GM19238 (cell line): ENCODE measurements around the gene CREBL2.
"Not testable (repeated sequence)": the region's sequence is repeated elsewhere in the genome, so short reads cannot be mapped to it uniquely, and the experiment has no call there.

Source experiments
- DNase-seq: peaks from one replicate; pipeline ENCODE4 v3.0.0; 2011; ENCODE audit warnings: low spot score; ENCODE audit not compliant: insufficient read length

CREBL2 gene

GRCh38 chr12:12596598-12596997 is 15.1 kb upstream of the CREBL2 start:
- DNase-seq = not testable (repeated sequence)

- DNase-seq = no peak
Observed at GRCh38 chr12:12598864-12599263, 12.8 kb upstream of the CREBL2 start.

GRCh38 chr12:12599750-12600643 is 11.7 kb upstream of the CREBL2 start:
- no peak for DNase-seq

GRCh38 chr12:12600659-12601058 is 11.0 kb upstream of the CREBL2 start:
- no peak for DNase-seq

- no peak for DNase-seq
Observed at GRCh38 chr12:12604740-12605139, 6.9 kb upstream of the CREBL2 start.

GRCh38 chr12:12606781-12607589 is 4.7 kb upstream of the CREBL2 start:
- DNase-seq = no peak

- DNase-seq = no peak
Observed at GRCh38 chr12:12608557-12608957, 3.1 kb upstream of the CREBL2 start.

- no peak for DNase-seq
Observed at GRCh38 chr12:12609692-12610091, 2.0 kb upstream of the CREBL2 start.

GRCh38 chr12:12610711-12611110 is 965 bp upstream of the CREBL2 start:
- no peak for DNase-seq

- DNase-seq = no peak
Observed at GRCh38 chr12:12612358-12612757, 682 bp downstream of the CREBL2 start.

- no peak for DNase-seq
Observed at GRCh38 chr12:12613344-12613743, 1.7 kb downstream of the CREBL2 start.

- no peak for DNase-seq
Observed at GRCh38 chr12:12614342-12614741, 2.7 kb downstream of the CREBL2 start.

GRCh38 chr12:12616512-12617310 is 5.0 kb downstream of the CREBL2 start:
- DNase-seq = no peak

GRCh38 chr12:12618064-12618463 is 6.4 kb downstream of the CREBL2 start:
- not testable (repeated sequence) for DNase-seq

- no peak for DNase-seq
Observed at GRCh38 chr12:12620730-12621315, 9.1 kb downstream of the CREBL2 start.

GRCh38 chr12:12622418-12622817 is 10.7 kb downstream of the CREBL2 start:
- no peak for DNase-seq

GRCh38 chr12:12624498-12624992 is 12.9 kb downstream of the CREBL2 start:
- DNase-seq = no peak

- no peak for DNase-seq
Observed at GRCh38 chr12:12626471-12626870, 14.8 kb downstream of the CREBL2 start.

GRCh38 chr12:12627308-12627827 is 15.7 kb downstream of the CREBL2 start:
- no peak for DNase-seq

- no peak for DNase-seq
Observed at GRCh38 chr12:12628013-12628412, 16.3 kb downstream of the CREBL2 start.

GRCh38 chr12:12630850-12631249 is 19.2 kb downstream of the CREBL2 start:
- DNase-seq = no peak
